ENCODE data around the gene LRP1B. TPM values are rescaled to one million over a fixed set of nuclear protein-coding genes. Genes with fewer than 3 reads are reported as not detected.

Gene LRP1B
- total RNA-seq, 1 donor from 2014 or later: not detected

DNA sequence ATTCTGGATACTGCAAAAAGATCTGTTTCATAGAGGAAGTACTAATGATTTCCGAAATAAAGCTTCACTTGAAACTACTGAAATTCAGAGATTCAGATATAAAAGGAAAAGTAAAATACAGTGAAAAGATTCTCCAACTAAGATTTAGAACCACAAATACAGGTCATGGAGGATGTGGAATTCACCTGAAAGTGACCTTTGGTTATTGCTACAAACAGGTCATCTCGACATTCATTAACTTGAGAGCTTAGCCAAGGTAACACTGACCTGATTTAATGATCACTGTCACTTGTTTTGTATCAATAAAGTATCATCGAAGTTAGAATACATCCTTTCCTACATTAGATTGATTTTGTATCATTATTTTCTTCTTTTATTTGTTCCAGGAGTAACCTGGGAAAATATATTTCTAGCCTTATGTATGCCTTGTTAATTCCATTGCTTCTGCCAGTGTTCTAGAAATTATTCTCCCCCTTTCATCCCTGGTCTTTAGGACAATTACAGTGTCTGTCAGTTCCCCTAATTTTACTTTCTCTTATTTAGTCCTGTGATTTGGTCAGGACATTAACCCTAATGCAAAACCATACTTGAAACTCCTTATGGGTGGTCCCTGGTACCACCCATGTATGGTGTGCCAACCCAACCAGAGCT lies 420.1 kb downstream of the LRP1B start:
- no peaks in the 10 kb centered on the region for H3K9me3 Mint-ChIP-seq
- no peaks in the 10 kb centered on the region for H3K4me1 Mint-ChIP-seq
- DNase-seq: no peak
- no peaks in the 10 kb centered on the region for H3K27me3 Mint-ChIP-seq
- TF ChIP-seq, protein P1, sequence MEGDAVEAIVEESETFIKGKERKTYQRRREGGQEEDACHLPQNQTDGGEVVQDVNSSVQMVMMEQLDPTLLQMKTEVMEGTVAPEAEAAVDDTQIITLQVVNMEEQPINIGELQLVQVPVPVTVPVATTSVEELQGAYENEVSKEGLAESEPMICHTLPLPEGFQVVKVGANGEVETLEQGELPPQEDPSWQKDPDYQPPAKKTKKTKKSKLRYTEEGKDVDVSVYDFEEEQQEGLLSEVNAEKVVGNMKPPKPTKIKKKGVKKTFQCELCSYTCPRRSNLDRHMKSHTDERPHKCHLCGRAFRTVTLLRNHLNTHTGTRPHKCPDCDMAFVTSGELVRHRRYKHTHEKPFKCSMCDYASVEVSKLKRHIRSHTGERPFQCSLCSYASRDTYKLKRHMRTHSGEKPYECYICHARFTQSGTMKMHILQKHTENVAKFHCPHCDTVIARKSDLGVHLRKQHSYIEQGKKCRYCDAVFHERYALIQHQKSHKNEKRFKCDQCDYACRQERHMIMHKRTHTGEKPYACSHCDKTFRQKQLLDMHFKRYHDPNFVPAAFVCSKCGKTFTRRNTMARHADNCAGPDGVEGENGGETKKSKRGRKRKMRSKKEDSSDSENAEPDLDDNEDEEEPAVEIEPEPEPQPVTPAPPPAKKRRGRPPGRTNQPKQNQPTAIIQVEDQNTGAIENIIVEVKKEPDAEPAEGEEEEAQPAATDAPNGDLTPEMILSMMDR (IDR thresholded peaks at IDR 0.05): no peak
- intact Hi-C loops (cut with micrococcal nuclease): no loop called here
- CTCF ChIA-PET: no interaction called here
- no peak overlapping the region for H3K27ac Mint-ChIP-seq
- no peak overlapping the region for H3K4me3 Mint-ChIP-seq
- no peaks in the 10 kb centered on the region for H3K36me3 Mint-ChIP-seq (ENCODE audit: low read depth)
- POLR2A ChIA-PET: no interaction called here
- ATAC-seq (ENCODE audit: low read depth): no peak

DNA sequence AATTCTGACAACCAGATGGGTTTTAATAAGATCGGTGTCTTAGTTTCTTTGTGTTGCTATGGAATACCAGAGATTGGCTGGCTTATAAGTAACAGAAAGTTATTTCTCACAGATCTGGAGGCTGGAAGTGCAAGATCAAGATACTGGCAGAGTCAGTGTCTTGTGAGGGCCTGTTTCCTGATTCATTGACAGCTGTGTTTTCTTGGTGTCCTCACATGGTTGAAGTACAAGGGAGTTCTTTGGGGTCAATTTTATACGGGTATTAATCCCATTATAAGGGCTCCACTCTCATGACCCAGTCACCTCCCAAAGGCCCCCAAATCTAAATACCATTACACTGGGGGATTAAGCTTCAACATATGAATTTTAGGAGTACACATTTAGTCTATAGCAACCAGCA lies 421.1 kb downstream of the LRP1B start:
- CTCF ChIA-PET: no interaction called here
- H3K27me3 Mint-ChIP-seq: no peaks in the 10 kb centered on the region
- POLR2A ChIA-PET: no interaction called here
- intact Hi-C loops (cut with micrococcal nuclease): no loop called here
- no peak for DNase-seq
- H3K36me3 Mint-ChIP-seq (ENCODE audit: low read depth): no peaks in the 10 kb centered on the region
- no peak for ATAC-seq (ENCODE audit: low read depth)
- TF ChIP-seq, protein P1 (IDR thresholded peaks at IDR 0.05): no peak
- H3K9me3 Mint-ChIP-seq: no peaks in the 10 kb centered on the region
- H3K27ac Mint-ChIP-seq: no peak overlapping the region
- H3K4me1 Mint-ChIP-seq: no peaks in the 10 kb centered on the region
- no peak overlapping the region for H3K4me3 Mint-ChIP-seq

DNA sequence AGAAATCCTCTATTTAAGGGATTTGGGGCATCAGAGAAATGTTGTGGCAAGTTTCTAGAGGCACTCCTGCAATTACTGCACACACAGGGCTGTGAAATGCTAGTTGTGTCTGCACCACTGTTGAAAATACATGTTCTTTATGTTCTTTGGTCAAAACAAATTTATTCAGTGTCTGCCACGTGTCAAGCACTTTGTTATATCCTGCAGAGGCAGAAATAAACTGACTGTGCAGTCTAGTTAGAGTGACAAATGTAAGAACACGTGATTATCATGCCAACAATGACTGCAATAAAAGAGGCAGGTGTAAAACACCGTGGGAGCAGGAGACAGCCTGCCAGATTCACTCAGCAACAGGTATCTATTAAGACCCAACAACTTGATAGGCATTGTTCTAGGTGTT lies 423.3 kb downstream of the LRP1B start:
- Mint-ChIP-seq H3K27ac (no peak overlapping the region), H3K9me3 (no peaks in the 10 kb centered on the region), H3K36me3 (ENCODE audit: low read depth) (no peaks in the 10 kb centered on the region), H3K4me3 (no peak overlapping the region), H3K27me3 (no peaks in the 10 kb centered on the region), H3K4me1 (no peaks in the 10 kb centered on the region)
- intact Hi-C loops (cut with micrococcal nuclease): no loop called here
- DNase-seq (no peak), ATAC-seq (ENCODE audit: low read depth) (no peak)
- TF ChIP-seq, protein P1 (IDR thresholded peaks at IDR 0.05): no peak
- ChIA-PET POLR2A (no interaction called here), CTCF (no interaction called here)

DNA sequence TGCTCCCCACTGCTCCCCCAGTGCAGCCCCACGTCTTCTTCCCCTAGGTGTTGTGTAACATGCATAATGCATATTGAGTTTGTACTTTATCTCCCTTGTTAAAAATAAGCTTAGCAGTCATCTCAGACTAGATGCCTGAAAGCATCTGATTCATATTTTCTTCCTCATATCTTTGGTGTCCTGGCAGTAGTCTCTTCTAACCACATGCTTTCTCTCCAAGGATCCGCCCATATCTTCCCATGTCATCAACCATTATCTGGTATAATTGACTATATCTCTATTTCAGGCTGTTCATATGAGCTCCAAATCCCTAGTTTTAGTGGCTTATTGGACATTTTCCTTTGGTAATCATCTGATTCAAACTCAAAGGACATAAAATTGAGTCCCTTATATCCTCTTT lies 426.3 kb downstream of the LRP1B start:
- Mint-ChIP-seq H3K27ac (no peak overlapping the region), H3K36me3 (ENCODE audit: low read depth) (no peaks in the 10 kb centered on the region), H3K27me3 (no peaks in the 10 kb centered on the region), H3K4me1 (no peaks in the 10 kb centered on the region), H3K9me3 (no peaks in the 10 kb centered on the region), H3K4me3 (no peak overlapping the region)
- DNase-seq (no peak), ATAC-seq (ENCODE audit: low read depth) (no peak)
- POLR2A ChIA-PET: no interaction called here
- TF ChIP-seq, protein P1 (IDR thresholded peaks at IDR 0.05): no peak
- intact Hi-C loops (cut with micrococcal nuclease): no loop called here
- CTCF ChIA-PET: no interaction called here

DNA sequence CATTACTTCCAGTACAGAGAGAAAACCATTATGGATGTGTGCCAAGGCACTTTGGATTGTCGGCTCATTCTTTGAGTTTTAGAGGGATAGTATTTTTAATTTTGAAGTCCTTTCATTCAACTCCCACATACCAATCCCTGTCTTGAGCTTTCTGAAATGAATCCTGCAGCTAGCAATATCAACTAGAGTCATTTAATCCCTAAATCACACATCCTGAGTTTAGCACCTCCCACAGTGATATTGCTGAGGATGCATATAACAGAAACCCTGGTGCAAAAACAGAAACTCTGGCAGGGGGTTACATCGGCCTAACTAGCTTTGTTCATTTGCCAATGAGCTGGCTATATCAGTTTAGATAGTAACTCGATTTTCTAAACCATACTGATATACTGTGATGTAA lies 427.3 kb downstream of the LRP1B start:
- H3K4me3 Mint-ChIP-seq: no peak overlapping the region
- POLR2A ChIA-PET: no interaction called here
- CTCF ChIA-PET: no interaction called here
- no peak overlapping the region for H3K27ac Mint-ChIP-seq
- ATAC-seq (ENCODE audit: low read depth) (no peak), DNase-seq (no peak)
- H3K36me3 Mint-ChIP-seq (ENCODE audit: low read depth): no peaks in the 10 kb centered on the region
- no peaks in the 10 kb centered on the region for H3K4me1 Mint-ChIP-seq
- H3K27me3 Mint-ChIP-seq: no peaks in the 10 kb centered on the region
- intact Hi-C loops (cut with micrococcal nuclease): no loop called here
- H3K9me3 Mint-ChIP-seq: no peaks in the 10 kb centered on the region
- TF ChIP-seq, protein P1 (IDR thresholded peaks at IDR 0.05): no peak

All from activated B cell treated with CpG ODN at 0.5 μM for 24 hours (primary cell).